ENCODE data around the gene SPIN1. TPM values are rescaled to one million over a fixed set of nuclear protein-coding genes. Genes with fewer than 3 reads are reported as not detected.

Gene SPIN1
- total RNA-seq, 1 donor from 2014 or later: 77.6 TPM

- Mint-ChIP-seq H3K4me3 (peak overlapping the region; percentile 98), H3K27me3 (ENCODE audit: low read depth) (peaks cover 16% of the 10 kb centered on the region), H3K9me3 (no peaks in the 10 kb centered on the region), H3K36me3 (ENCODE audit: low read depth) (peaks cover 3% of the 10 kb centered on the region), H3K27ac (ENCODE audit: unreplicated experiment) (no peak overlapping the region), H3K4me1 (peaks cover 37% of the 10 kb centered on the region)
- no peak for TF ChIP-seq CTCF (conservative IDR thresholded peaks at IDR 0.05)
- DNase-seq (ENCODE audit: low read depth, low spot score): no peak
Observed at GRCh38 chr9:88390371-88390990, 2.2 kb downstream of the SPIN1 start.

GRCh38 chr9:88391236-88391635 lies 3.0 kb downstream of the SPIN1 start:
- Mint-ChIP-seq H3K4me3 (peak overlapping the region; percentile 98), H3K36me3 (ENCODE audit: low read depth) (peaks cover 3% of the 10 kb centered on the region), H3K27ac (ENCODE audit: unreplicated experiment) (no peak overlapping the region), H3K27me3 (ENCODE audit: low read depth) (peaks cover 16% of the 10 kb centered on the region), H3K4me1 (peaks cover 37% of the 10 kb centered on the region), H3K9me3 (no peaks in the 10 kb centered on the region)
- no peak for DNase-seq (ENCODE audit: low read depth, low spot score)
- TF ChIP-seq CTCF (conservative IDR thresholded peaks at IDR 0.05): no peak

- Mint-ChIP-seq H3K36me3 (ENCODE audit: low read depth) (peaks cover 3% of the 10 kb centered on the region), H3K4me3 (peak overlapping the region; percentile 44), H3K4me1 (peaks cover 41% of the 10 kb centered on the region), H3K9me3 (no peaks in the 10 kb centered on the region), H3K27me3 (ENCODE audit: low read depth) (peaks cover 13% of the 10 kb centered on the region), H3K27ac (ENCODE audit: unreplicated experiment) (no peak overlapping the region)
- DNase-seq (ENCODE audit: low read depth, low spot score): no peak
- no peak for TF ChIP-seq CTCF (conservative IDR thresholded peaks at IDR 0.05)
Observed at GRCh38 chr9:88391921-88392320, 3.7 kb downstream of the SPIN1 start.

GRCh38 chr9:88392549-88392948 lies 4.3 kb downstream of the SPIN1 start:
- TF ChIP-seq CTCF (conservative IDR thresholded peaks at IDR 0.05): no peak
- no peak for DNase-seq (ENCODE audit: low read depth, low spot score)
- peaks cover 6% of the 10 kb centered on the region for H3K27me3 Mint-ChIP-seq (ENCODE audit: low read depth)
- peaks cover 3% of the 10 kb centered on the region for H3K36me3 Mint-ChIP-seq (ENCODE audit: low read depth)
- H3K27ac Mint-ChIP-seq (ENCODE audit: unreplicated experiment): no peak overlapping the region
- no peaks in the 10 kb centered on the region for H3K9me3 Mint-ChIP-seq
- H3K4me1 Mint-ChIP-seq: peaks cover 39% of the 10 kb centered on the region
- H3K4me3 Mint-ChIP-seq: peak overlapping the region; percentile 71

- H3K27me3 Mint-ChIP-seq (ENCODE audit: low read depth): no peaks in the 10 kb centered on the region
- no peak overlapping the region for H3K4me3 Mint-ChIP-seq
- H3K27ac Mint-ChIP-seq (ENCODE audit: unreplicated experiment): no peak overlapping the region
- peaks cover 6% of the 10 kb centered on the region for H3K36me3 Mint-ChIP-seq (ENCODE audit: low read depth)
- no peak for DNase-seq (ENCODE audit: low read depth, low spot score)
- H3K9me3 Mint-ChIP-seq: no peaks in the 10 kb centered on the region
- TF ChIP-seq CTCF (conservative IDR thresholded peaks at IDR 0.05): no peak
- peaks cover 29% of the 10 kb centered on the region for H3K4me1 Mint-ChIP-seq
Observed at GRCh38 chr9:88396836-88397577, 8.8 kb downstream of the SPIN1 start.

Data from neural crest cell (in vitro differentiated cells).